ENCODE data around the gene FADS3. TPM values are rescaled to one million over a fixed set of nuclear protein-coding genes. Genes with fewer than 3 reads are reported as not detected.

FADS3 gene
- total and polyA plus RNA-seq, 2 of the 13 experiments (the other 11 are each of a cell fraction or from before 2014, with no cell fraction given): 13.4 to 23.2 TPM

GRCh38 chr11:61828379-61828628 lies 63.0 kb downstream of the FADS3 start (continued):
- TF ChIP-seq TBX3 (IDR thresholded peaks at IDR 0.05; ENCODE audit: borderline replicate concordance) (no peak), KLF9 (CRISPR knock-in tag; IDR thresholded peaks at IDR 0.05; ENCODE audit: low read depth) (no peak), SOX6 (IDR thresholded peaks at IDR 0.05) (no peak), SOX6 (CRISPR knock-in tag; IDR thresholded peaks at IDR 0.05) (no peak; the same call in 1 of the 2 replicates), ZGPAT (CRISPR knock-in tag; IDR thresholded peaks at IDR 0.05) (peak; percentile 9; the same call in 1 of the 2 replicates), MAZ (IDR thresholded peaks at IDR 0.05; ENCODE audit: borderline replicate concordance, low read depth, low read length) (no peak), MAZ (CRISPR knock-in tag; IDR thresholded peaks at IDR 0.05; ENCODE audit: low read depth) (peak; percentile 71), ZFP91 (CRISPR knock-in tag; IDR thresholded peaks at IDR 0.05; ENCODE audit: borderline replicate concordance) (0 out of 2 replicates have a peak, but pooled peaks have one; percentile 66), NFYC (CRISPR knock-in tag; IDR thresholded peaks at IDR 0.05) (no peak), ZBTB42 (CRISPR knock-in tag; IDR thresholded peaks at IDR 0.05) (0 out of 2 replicates have a peak, but pooled peaks have one; percentile 48), ZNF30 (CRISPR knock-in tag; IDR thresholded peaks at IDR 0.05) (no peak), BRF2 (CRISPR knock-in tag; IDR thresholded peaks at IDR 0.05) (no peak), CREB1 (IDR thresholded peaks at IDR 0.05) (no peak), CREB1 (CRISPR knock-in tag; IDR thresholded peaks at IDR 0.05) (no peak), HIC2 (CRISPR knock-in tag; IDR thresholded peaks at IDR 0.05; ENCODE audit: low read depth) (no peak), ZNF891 (CRISPR knock-in tag; IDR thresholded peaks at IDR 0.05) (0 out of 2 replicates have a peak, but pooled peaks have one; percentile 90), ZNF576 (CRISPR knock-in tag; IDR thresholded peaks at IDR 0.05) (no peak), RXRA (CRISPR knock-in tag; IDR thresholded peaks at IDR 0.05) (0 out of 2 replicates have a peak, but pooled peaks have one; percentile 5), ZNF607 (CRISPR knock-in tag; IDR thresholded peaks at IDR 0.05; ENCODE audit: borderline replicate concordance) (no peak; the same call in 1 of the 2 replicates), LBX2 (CRISPR knock-in tag; IDR thresholded peaks at IDR 0.05; ENCODE audit: borderline replicate concordance) (0 out of 2 replicates have a peak, but pooled peaks have one; percentile 19), HIVEP1 (CRISPR knock-in tag; IDR thresholded peaks at IDR 0.05) (no peak), ZBTB38 (CRISPR knock-in tag; IDR thresholded peaks at IDR 0.05) (no peak), MXD1 (CRISPR knock-in tag; IDR thresholded peaks at IDR 0.05) (no peak; the same call in 1 of the 2 replicates), FIP1L1 (IDR thresholded peaks at IDR 0.05; ENCODE audit: borderline replicate concordance, insufficient read depth, low read depth, low read length) (no peak), SNAI1 (CRISPR knock-in tag; IDR thresholded peaks at IDR 0.05; ENCODE audit: borderline replicate concordance) (no peak)
